Vagina (tissue), 2 donors: ENCODE measurements around the gene ZNG1A.

Source experiments
- CTCF ChIP-seq, 3 experiments: fragments of 450-650 bp in 2 of 3; fragments of 200-600 bp in 1 of 3; sonication (generic) in 1 of 3; IDR thresholded peaks; one replicate each; pipeline ENCODE4 v1.5.1; 2017 to 2019; ENCODE audit warnings: antibody characterized with exemption in 3 of 3, mild to moderate bottlenecking in 2 of 3, moderate library complexity in 2 of 3
- POLR2A ChIP-seq, 2 donors: fragments of 450-650 bp; IDR thresholded peaks; one replicate each; pipeline ENCODE4 v1.6.1; 2017; ENCODE audit warnings: antibody characterized with exemption in 2 of 2, mild to moderate bottlenecking in 2 of 2, moderate library complexity in 2 of 2
- POLR2AphosphoS5 ChIP-seq, 2 donors: sonication (generic); formaldehyde crosslinking; IDR thresholded peaks; one replicate each; pipeline ENCODE4 v1.9.0; 2017; ENCODE audit warnings: antibody characterized with exemption in 2 of 2, mild to moderate bottlenecking in 2 of 2, low read depth in 1 of 2; ENCODE audit not compliant: insufficient read depth in 1 of 2

- TF ChIP-seq CTCF (IDR thresholded peaks at IDR 0.05) (no peak), POLR2AphosphoS5 (IDR thresholded peaks at IDR 0.05; ENCODE audit: insufficient read depth in 1 of 2, low read depth in 1 of 2) (no peak), POLR2A (IDR thresholded peaks at IDR 0.05) (no peak)
These were observed 32.2 kb upstream of the ZNG1A start for GRCh38 chr9:211036-211435.
